Measurements from ENCODE around the gene KMT5B.

KMT5B gene

GRCh38 chr11:68120273-68121066 lies 92.6 kb downstream of the KMT5B start:
- no peak overlapping the region for H2AFZ ChIP-seq (ENCODE audit: low read length)

GRCh38 chr11:68118706-68119448 lies 94.2 kb downstream of the KMT5B start:
- Histone ChIP-seq H2AFZ (ENCODE audit: low read length) (no peak overlapping the region), H3K4me1 (ENCODE audit: insufficient read depth, low read length, severe bottlenecking) (peaks cover 51% of the 10 kb centered on the region), H3K9me2 (ENCODE audit: low read depth, low read length) (no peaks in the 10 kb centered on the region), H3K36me3 (ENCODE audit: insufficient read depth, low read length) (no peaks in the 10 kb centered on the region; the same call in 1 of the 2 replicates), H3K27me3 (ENCODE audit: insufficient read depth, low read length) (no peaks in the 10 kb centered on the region), H3K27ac (ENCODE audit: low read depth, low read length, poor library complexity, severe bottlenecking) (peak overlapping the region; percentile 83), H4K20me1 (ENCODE audit: insufficient read depth, low read length) (no peaks in the 10 kb centered on the region), H3K9ac (ENCODE audit: low read length) (peak overlapping the region; percentile 30; the same call in 1 of the 2 replicates), H3F3A (ENCODE audit: insufficient read depth, low read length) (no peaks in the 10 kb centered on the region), H3K4me2 (ENCODE audit: low read length) (peak overlapping the region; percentile 82), H3K9me3 (ENCODE audit: low read length) (no peaks in the 10 kb centered on the region), H3K79me2 (ENCODE audit: insufficient read depth, low read length) (peaks cover 11% of the 10 kb centered on the region; the same call in 1 of the 2 replicates), H3K4me3 (ENCODE audit: low read depth, low read length, poor library complexity, severe bottlenecking) (peak overlapping the region; percentile 87)
- TF ChIP-seq, protein P1, sequence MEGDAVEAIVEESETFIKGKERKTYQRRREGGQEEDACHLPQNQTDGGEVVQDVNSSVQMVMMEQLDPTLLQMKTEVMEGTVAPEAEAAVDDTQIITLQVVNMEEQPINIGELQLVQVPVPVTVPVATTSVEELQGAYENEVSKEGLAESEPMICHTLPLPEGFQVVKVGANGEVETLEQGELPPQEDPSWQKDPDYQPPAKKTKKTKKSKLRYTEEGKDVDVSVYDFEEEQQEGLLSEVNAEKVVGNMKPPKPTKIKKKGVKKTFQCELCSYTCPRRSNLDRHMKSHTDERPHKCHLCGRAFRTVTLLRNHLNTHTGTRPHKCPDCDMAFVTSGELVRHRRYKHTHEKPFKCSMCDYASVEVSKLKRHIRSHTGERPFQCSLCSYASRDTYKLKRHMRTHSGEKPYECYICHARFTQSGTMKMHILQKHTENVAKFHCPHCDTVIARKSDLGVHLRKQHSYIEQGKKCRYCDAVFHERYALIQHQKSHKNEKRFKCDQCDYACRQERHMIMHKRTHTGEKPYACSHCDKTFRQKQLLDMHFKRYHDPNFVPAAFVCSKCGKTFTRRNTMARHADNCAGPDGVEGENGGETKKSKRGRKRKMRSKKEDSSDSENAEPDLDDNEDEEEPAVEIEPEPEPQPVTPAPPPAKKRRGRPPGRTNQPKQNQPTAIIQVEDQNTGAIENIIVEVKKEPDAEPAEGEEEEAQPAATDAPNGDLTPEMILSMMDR (IDR thresholded peaks at IDR 0.05; ENCODE audit: low read length): no peak
- no peak for TF ChIP-seq EZH2 (IDR thresholded peaks at IDR 0.05; ENCODE audit: borderline replicate concordance, low read length)

More at GRCh38 chr11:68120273-68121066, 92.6 kb downstream of the KMT5B start:
- no peak for TF ChIP-seq EZH2 (IDR thresholded peaks at IDR 0.05; ENCODE audit: borderline replicate concordance, low read length)
- TF ChIP-seq, protein P1 (IDR thresholded peaks at IDR 0.05; ENCODE audit: low read length): no peak
- Histone ChIP-seq H3K4me1 (ENCODE audit: insufficient read depth, low read length, severe bottlenecking) (peaks cover 47% of the 10 kb centered on the region), H3K4me2 (ENCODE audit: low read length) (peak overlapping the region; percentile 82), H3K4me3 (ENCODE audit: low read depth, low read length, poor library complexity, severe bottlenecking) (peak overlapping the region; percentile 87), H3K27ac (ENCODE audit: low read depth, low read length, poor library complexity, severe bottlenecking) (peak overlapping the region; percentile 83), H3K27me3 (ENCODE audit: insufficient read depth, low read length) (no peaks in the 10 kb centered on the region), H3K79me2 (ENCODE audit: insufficient read depth, low read length) (peaks cover 11% of the 10 kb centered on the region; the same call in 1 of the 2 replicates), H3K9me3 (ENCODE audit: low read length) (no peaks in the 10 kb centered on the region), H3F3A (ENCODE audit: insufficient read depth, low read length) (no peaks in the 10 kb centered on the region), H4K20me1 (ENCODE audit: insufficient read depth, low read length) (no peaks in the 10 kb centered on the region), H3K9ac (ENCODE audit: low read length) (peak overlapping the region; percentile 71), H3K36me3 (ENCODE audit: insufficient read depth, low read length) (no peaks in the 10 kb centered on the region; the same call in 1 of the 2 replicates), H3K9me2 (ENCODE audit: low read depth, low read length) (no peaks in the 10 kb centered on the region)

- no peaks in the 10 kb centered on the region for H3K9me2 ChIP-seq (ENCODE audit: low read depth, low read length)
- peaks cover 11% of the 10 kb centered on the region; the same call in 1 of the 2 replicates for H3K79me2 ChIP-seq (ENCODE audit: insufficient read depth, low read length)
- no peak for TF ChIP-seq EZH2 (IDR thresholded peaks at IDR 0.05; ENCODE audit: borderline replicate concordance, low read length)
- TF ChIP-seq, protein P1 (IDR thresholded peaks at IDR 0.05; ENCODE audit: low read length): no peak
- H3F3A ChIP-seq (ENCODE audit: insufficient read depth, low read length): no peaks in the 10 kb centered on the region
- no peaks in the 10 kb centered on the region for H3K27me3 ChIP-seq (ENCODE audit: insufficient read depth, low read length)
- H3K9ac ChIP-seq (ENCODE audit: low read length): no peak overlapping the region
- H3K4me3 ChIP-seq (ENCODE audit: low read depth, low read length, poor library complexity, severe bottlenecking): no peak overlapping the region
- H3K9me3 ChIP-seq (ENCODE audit: low read length): no peaks in the 10 kb centered on the region
- no peaks in the 10 kb centered on the region for H4K20me1 ChIP-seq (ENCODE audit: insufficient read depth, low read length)
- no peak overlapping the region for H3K4me2 ChIP-seq (ENCODE audit: low read length)
- peak overlapping the region; percentile 83 for H3K27ac ChIP-seq (ENCODE audit: low read depth, low read length, poor library complexity, severe bottlenecking)
- peaks cover 51% of the 10 kb centered on the region for H3K4me1 ChIP-seq (ENCODE audit: insufficient read depth, low read length, severe bottlenecking)
- H3K36me3 ChIP-seq (ENCODE audit: insufficient read depth, low read length): no peaks in the 10 kb centered on the region; the same call in 1 of the 2 replicates
- no peak overlapping the region for H2AFZ ChIP-seq (ENCODE audit: low read length)
These were observed 95.1 kb downstream of the KMT5B start for GRCh38 chr11:68117853-68118470.

Measured in OCI-LY1 (cell line).